ENCODE measurements around the gene SFXN4.
"Not testable (repeated sequence)": the region's sequence is repeated elsewhere in the genome, so short reads cannot be mapped to it uniquely, and the experiment has no call there.

SFXN4 gene

DNA sequence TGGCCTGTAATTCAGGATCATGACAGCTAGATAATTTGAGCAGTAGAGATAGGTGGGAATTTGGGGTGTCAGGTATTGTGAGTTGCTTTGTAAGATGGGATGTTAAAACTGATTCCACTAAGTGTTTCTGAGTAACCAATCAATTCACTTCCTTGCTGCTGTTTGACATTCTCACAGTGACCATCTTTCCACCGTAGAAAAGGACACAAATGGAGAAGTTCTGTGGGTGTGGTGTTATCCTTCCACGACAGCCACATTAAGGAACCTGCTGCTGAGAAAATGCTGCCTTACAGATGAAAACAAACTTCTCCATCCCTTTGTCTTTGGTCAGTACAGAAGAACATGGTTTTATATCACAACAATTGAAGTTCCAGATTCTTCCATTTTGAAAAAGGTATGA lies 57.7 kb downstream of the SFXN4 start:
- DNase-seq (ENCODE audit: low spot score), result not testable (repeated sequence)

DNA sequence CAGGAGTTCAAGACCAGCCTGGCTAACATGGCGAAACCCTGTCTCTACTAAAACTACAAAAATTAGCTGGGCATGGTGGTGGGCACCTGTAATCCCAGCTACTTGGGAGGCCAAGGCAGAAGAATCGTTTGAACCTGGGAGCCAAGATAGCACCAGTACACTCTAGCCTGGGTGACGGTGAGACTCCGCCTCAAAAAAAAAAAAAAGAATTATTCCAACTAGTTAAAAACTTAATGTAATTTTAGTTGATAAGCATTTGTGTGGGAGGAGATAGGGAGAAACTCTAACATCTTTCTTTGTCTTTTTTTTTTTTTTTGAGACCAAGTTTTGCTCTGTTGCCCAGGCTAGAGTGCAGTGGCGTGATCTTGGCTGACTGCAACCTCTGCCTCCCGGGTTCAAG lies 58.4 kb downstream of the SFXN4 start:
- DNase-seq (ENCODE audit: low spot score), result not testable (repeated sequence)

DNA sequence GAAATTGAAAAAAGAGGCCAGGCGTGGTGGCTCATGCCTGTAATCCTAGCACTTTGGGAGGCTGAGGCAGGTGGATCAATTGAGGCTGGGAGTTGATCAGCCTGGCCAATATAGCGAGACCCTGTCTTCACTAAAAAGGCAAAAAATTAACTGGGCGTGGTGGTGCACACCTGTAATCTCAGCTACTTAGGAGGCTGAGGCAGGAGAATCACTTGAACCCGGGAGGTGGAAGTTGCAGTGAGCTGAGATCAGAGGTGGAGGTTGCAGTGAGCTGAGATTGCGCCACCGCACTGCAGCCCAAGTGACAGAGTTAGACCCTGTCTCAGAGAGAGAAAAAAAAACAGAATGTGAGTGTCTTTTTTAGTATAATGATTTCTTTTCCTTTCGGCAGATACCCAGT lies 59.6 kb downstream of the SFXN4 start:
- not testable (repeated sequence) for DNase-seq (ENCODE audit: low spot score)

DNA sequence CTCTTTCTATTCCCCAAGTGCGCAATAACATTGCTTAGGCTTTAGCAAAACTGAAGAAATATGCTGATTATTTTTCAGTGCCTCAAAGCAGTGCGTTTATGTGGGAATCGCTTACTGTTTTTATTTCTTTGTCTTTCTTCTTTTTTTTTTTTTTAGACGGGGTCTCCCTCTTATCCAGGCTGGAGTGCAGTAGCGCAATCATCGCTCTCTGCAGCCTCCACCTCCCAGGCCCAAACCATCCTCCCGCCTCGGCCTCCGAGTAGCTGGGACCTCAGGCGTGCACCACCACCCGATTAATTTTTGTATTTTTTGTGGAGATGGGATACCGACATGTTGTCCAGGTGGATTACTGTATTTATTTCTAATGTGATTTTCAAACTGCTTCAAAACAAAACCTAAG lies 60.4 kb downstream of the SFXN4 start:
- DNase-seq (ENCODE audit: low spot score), result no peak

DNA sequence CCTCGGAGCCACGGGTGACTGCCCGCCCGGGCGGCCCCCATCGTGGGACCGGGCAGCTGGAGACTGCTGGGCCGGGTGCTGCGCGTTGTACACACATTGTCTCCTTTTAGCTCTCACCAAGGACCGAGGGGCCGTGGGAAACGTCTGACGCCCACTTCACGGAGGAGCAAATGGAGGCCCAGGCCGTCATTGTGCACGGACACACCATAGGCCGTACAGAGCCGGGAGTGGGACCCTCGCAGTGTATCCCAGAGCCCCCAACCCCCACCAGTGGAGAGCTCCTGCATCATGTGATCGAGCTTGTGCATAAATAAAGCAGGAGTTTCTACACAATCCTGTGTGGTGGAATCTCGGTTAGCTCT lies 60.9 kb downstream of the SFXN4 start:
- peak; percentile 68 for DNase-seq (ENCODE audit: low spot score)

DNA sequence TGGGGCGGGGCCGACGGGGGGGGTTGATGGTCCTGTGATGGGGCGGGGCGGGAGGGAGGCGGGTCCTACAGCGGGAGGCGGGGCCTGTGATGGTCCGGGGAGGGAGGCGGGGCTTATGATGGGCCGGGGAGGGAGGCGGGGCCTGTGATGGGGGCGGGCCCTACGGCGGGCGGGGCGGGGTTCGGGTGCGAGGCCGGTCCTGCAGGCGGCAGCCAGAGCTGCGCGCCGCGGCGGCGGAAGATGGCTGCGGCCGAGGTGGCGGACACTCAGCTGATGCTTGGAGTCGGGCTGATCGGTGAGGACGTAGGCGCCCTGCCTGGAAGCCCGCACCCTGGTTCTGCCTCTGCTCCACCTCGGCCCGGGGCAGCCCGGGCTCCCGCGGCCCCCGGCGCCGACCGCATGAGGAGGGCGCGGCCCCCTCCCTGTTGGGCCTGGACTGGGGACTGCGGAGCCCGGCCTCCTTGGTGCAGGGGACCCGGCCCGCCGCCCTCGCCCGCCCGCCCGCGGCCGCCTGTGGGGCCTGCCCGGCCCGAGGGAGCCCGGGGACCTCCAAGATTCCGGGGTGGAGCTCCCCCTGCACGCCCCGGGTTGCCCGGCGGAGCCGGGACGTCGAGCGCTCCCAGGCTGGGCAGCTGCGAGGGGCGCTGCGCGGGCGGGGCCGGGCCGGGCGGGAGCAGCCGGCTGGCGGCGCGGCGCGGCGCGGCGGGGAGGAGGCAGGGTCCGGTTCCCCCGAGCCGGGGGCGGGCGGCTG lies 61.4 kb downstream of the SFXN4 start, which contains the start of gene DENND10:
Gene DENND10, plus strand, starts transcription at position 211 of the 751 bp plus-strand sequence. Its CDS starts 30 bp downstream, at position 241.
- DNase-seq (ENCODE audit: low spot score), result peak; percentile 92

DNA sequence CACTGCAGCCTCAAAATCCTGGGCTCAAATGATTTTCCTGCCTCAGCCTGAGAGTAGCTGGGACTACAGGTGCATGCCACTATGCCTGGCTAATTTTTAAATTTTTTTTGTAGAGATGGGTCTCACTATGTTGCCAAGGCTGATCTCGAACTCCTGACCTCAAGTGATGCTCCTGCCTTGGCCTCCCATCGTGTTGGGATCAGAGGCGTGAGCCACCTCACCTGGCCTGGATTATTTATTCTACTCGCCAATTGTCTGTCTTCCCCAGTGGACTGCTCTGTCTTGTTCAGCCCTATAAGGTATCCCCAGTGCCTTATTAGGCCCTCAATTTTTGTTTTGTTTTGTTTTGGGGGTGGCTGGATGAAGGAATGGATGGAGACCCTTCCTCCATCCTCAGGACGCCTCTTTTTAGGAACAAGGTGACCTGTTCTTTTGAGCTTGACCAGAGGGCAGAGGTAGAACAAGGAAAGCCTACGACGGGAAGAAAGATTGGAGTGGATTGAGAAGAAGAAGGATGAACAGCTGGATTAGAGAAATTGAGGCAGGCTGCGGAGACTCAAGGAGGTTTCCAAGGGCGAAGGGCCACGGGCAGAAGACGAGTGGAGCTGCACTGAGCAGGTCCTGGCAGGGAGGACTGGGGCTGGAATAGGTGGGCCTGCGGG lies 62.1 kb downstream of the SFXN4 start:
- no peak for DNase-seq (ENCODE audit: low spot score)

DNA sequence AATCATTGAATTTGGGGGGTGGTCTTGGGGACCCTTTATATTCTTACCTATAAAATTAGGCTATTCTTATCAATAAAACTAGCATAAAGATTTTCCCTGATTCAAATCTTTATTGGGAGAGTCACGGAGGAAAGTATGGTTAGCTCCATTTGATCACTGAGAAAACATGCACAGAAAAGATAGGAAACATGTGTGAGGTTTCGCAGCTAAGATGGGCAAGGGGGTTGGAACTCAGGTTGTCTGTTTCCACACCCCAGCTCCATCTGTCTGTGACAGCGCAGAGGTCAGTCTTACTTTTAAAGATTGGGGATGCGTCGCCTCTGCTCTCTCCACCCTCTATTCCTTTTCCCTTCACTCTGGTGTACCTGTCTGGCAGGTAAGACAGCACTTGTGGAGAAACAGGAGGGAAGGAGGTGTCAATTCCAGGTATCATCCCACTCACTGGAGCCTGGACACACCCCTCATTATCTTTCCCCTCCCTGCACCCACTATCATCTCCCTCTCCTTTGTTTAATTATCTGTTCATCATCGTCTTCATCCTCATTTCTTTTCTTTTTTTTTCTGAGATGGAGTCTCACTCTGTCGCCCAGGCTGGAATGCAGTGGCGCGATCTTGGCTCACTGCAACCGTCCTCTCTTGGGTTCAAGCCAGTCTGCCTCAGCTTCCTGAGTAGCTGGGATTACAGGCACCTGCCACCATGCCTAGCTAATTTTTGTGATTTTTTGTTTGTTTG lies 64.0 kb downstream of the SFXN4 start:
- no peak for DNase-seq (ENCODE audit: low spot score)

DNA sequence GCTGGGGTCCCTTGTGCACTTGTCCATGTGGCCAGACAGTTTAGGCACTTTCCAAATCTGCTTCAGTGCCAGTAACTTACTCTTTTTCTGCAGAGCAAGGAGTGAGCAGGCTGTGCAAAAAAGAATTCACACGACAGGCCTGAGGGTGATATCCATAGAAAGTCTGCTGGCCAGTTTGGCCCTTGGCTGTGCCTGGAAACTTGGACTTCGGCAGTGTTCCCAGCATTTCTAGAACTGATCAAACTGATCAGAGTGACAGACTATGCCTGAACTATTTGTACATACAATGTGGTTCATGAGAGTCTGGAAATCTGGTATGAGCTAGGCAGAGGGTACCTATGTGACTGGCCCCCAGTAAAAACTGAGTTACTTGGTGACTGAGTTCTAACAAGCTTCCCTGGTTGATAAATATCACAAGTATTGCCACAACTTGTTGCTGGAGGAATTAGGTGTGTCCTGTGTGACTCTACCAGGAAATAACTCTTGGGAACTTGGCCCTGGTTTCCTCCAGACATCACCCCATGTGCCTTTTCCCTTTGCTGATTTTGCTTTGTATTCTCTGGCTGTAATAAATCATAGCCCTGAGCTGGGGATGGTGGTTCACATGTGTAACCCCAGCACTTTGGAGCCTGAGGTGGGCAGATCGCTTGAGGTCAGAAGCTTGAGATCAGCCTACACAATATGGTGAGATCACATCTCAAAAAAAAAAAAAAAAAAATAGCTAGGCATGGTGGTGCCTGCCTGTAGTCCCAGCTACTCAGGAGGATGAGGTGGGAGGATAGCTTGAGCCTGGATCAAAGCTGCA lies 64.9 kb downstream of the SFXN4 start:
- no peak for DNase-seq (ENCODE audit: low spot score)

DNA sequence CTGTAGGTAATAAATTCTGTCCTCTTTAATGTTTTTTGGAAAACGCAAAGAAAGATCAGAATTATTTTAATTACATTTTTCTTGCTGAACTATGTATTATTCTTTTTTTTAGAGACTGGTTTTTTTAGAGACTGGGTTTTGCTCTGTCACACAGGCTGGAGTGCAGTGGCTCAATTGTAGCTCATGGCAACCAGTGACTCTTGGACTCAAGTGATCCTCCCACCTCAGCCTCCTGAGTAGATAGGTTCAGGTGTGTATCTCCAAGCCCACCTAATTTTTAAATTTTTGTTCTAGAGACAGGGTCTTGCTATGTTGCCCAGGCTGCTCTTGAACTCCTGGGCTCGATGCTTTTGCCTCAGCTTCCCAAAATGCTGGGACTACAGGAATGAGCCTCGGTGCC lies 66.9 kb downstream of the SFXN4 start:
- no peak for DNase-seq (ENCODE audit: low spot score)

DNA sequence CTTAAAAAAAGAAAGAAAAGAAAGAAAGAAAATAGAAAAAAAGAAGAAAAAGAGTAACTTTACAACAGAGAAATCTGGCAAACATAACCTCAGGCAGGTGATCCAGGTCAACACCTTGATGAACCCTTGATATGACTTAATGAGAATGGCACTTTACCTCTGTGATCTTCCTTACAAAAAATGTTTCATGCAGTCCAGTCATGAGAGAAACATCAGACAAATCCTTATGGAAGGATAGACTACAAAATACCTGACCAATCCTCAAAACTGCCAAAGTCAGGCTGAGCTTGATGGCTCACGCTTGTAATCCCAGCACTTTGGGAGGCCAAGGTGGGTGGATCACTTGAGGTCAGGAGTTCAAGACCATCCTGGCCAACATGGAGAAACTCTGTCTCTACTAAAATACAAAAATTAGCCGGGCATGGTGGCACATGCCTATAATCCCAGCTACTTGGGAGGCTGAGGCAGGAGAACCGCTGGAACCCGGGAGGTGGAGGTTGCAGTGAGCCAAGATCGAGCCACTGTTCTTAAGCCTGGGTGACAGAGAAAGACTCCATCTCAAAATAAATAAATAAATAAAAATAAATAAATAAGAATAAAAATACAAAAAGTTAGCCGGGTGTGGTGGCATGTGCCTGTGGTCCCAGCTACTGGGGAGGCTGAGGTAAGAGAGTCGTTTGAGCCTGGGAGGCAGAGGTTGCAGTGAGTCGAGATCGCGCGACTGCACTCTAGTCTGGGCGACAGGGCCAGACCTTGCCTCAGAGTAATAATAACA lies 68.7 kb downstream of the SFXN4 start:
- not testable (repeated sequence) for DNase-seq (ENCODE audit: low spot score)

DNA sequence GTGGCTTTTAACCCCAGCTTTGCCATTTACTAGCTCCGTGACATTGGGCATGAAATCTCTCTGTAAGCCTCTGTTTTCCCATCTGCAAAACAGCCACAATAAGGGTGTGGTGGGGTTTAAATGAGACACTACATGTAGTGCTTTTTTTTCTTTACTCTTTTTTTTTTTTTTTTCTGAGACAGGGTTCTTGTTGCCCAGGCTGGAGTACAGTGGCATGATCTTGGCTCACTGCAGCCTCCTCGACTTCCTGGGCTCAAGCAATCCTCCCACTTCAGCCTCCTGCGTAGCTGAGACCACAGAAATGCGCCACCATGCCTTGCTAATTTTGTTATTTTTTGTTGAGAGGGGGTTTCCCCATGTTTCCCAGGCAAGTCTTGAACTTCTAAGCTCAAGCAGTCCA lies 69.9 kb downstream of the SFXN4 start:
- DNase-seq (ENCODE audit: low spot score), result no peak

DNA sequence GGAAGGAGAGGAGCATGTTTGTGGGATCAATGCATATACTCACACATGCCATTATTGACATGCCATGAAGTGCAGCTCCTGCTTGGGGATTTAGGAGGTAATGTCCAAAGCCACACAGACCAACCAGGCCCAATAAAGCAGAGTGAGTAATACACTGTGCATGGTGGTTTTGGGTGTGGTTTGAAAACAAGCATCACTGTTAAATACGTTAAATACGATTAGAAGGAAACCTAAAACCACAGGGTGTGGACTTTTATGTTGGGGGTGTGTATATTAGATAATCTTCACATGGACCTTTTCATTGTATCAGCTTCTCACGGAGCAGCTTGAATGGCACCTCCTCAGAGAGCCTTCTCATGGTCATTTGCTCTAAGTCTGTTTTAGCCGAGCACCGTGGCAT lies 74.5 kb downstream of the SFXN4 start:
- DNase-seq (ENCODE audit: low spot score), result no peak

All from left forelimb (tissue), 1 donor.